WTC11 (cell line): ENCODE data around the gene NFIC. TPM values are rescaled to one million over a fixed set of nuclear protein-coding genes. Genes with fewer than 3 reads are reported as not detected.

ENCODE experiments used
- ATAC-seq: fragments of 200-7000 bp; cut with Tn5 transposase; 2 replicates; pipeline ENCODE4 v1.10.0; 2021; ENCODE audit warnings: mild to moderate bottlenecking, moderate library complexity
- CTCF ChIA-PET: fragments of 300-600 bp; sonication (Branson Sonifier 250); formaldehyde crosslinking; loops from one replicate; lab custom pipeline; 2021; ENCODE audit warnings: antibody characterized with exemption; lab: Charles Lee
- POLR2A ChIA-PET: fragments of 350-600 bp; sonication (Branson Sonifier 250); formaldehyde crosslinking; loops from one replicate; lab custom pipeline; 2021; ENCODE audit warnings: antibody characterized with exemption; lab: Charles Lee
- DNase-seq: peaks from one replicate; pipeline ENCODE4 v3.0.0; 2021; ENCODE audit warnings: low spot score
- H3K27ac Mint-ChIP-seq: 2 replicates; pipeline ENCODE4 v1.8.0; 2021; ENCODE audit warnings: mixed read lengths
- H3K27me3 Mint-ChIP-seq: 2 replicates; pipeline ENCODE4 v1.8.0; 2021; ENCODE audit warnings: low read depth, mild to moderate bottlenecking, moderate library complexity, mixed read lengths
- H3K36me3 Mint-ChIP-seq: 2 replicates; pipeline ENCODE4 v1.8.0; 2021; ENCODE audit warnings: mixed read lengths
- H3K4me1 Mint-ChIP-seq: 2 replicates; pipeline ENCODE4 v1.8.0; 2022; ENCODE audit warnings: mixed read lengths
- H3K4me3 Mint-ChIP-seq: 2 replicates; pipeline ENCODE4 v1.8.0; 2021; ENCODE audit warnings: mild to moderate bottlenecking, moderate library complexity, mixed read lengths
- H3K9me3 Mint-ChIP-seq: 2 replicates; pipeline ENCODE4 v1.8.0; 2021; ENCODE audit warnings: mixed read lengths
- FOXP1 ChIP-seq: sonication (generic); formaldehyde crosslinking; IDR thresholded peaks from 2 replicates; pipeline ENCODE4 v1.8.0; 2022; ENCODE audit warnings: missing genetic modification reagents, mild to moderate bottlenecking, moderate library complexity, borderline replicate concordance
- GTF2I ChIP-seq: fragments of 250-450 bp; sonication (Bioruptor Pico); conservative IDR thresholded peaks from 2 replicates; pipeline ENCODE4 v1.4.0; 2021; ENCODE audit warnings: mild to moderate bottlenecking
- JAZF1 ChIP-seq: fragments of 250-450 bp; sonication (Bioruptor Pico); IDR thresholded peaks from 2 replicates; pipeline ENCODE4 v1.9.0; 2021; ENCODE audit warnings: moderate library complexity, mild to moderate bottlenecking, inconsistent platforms
- KAT7 ChIP-seq: sonication (generic); formaldehyde crosslinking; IDR thresholded peaks from 2 replicates; pipeline ENCODE4 v1.8.1; 2023; ENCODE audit warnings: missing genetic modification reagents, mild to moderate bottlenecking, borderline replicate concordance
- NFYB ChIP-seq: sonication (generic); formaldehyde crosslinking; conservative IDR thresholded peaks from 2 replicates; pipeline ENCODE4 v1.8.0; 2022; ENCODE audit warnings: low read depth, missing genetic modification reagents
- ZNF425 ChIP-seq: fragments of 250-450 bp; sonication (Bioruptor Pico); conservative IDR thresholded peaks from 2 replicates; pipeline ENCODE4 v1.9.0; 2021; ENCODE audit warnings: mild to moderate bottlenecking
- total RNA-seq: library from RNA; stranded (reverse); gene quantifications from 3 replicates; pipeline ENCODE4 v1.2.3, GENCODE V29; 2021
- TF ChIP-seq, protein P1 (sequence below): fragments of 250-450 bp; sonication (Bioruptor Pico); IDR thresholded peaks from 2 replicates; pipeline ENCODE4 v1.9.0; 2021; ENCODE audit warnings: mild to moderate bottlenecking
- TF ChIP-seq, protein P2 (sequence below): sonication (generic); formaldehyde crosslinking; IDR thresholded peaks from 2 replicates; pipeline ENCODE4 v1.8.1; 2023; ENCODE audit warnings: mild to moderate bottlenecking, moderate library complexity, missing genetic modification reagents
- TF ChIP-seq, protein P3 (sequence below): sonication (generic); formaldehyde crosslinking; IDR thresholded peaks from 2 replicates; pipeline ENCODE4 v1.8.0; 2022; ENCODE audit warnings: missing genetic modification reagents

Gene NFIC
- total RNA-seq, 1 experiment from 2014 or later, result 3.5 TPM

- ChIA-PET CTCF (no interaction called here), POLR2A (no interaction called here)
- Mint-ChIP-seq H3K27me3 (peaks cover 9% of the 10 kb centered on the region), H3K4me1 (peaks cover 7% of the 10 kb centered on the region), H3K4me3 (no peak overlapping the region), H3K36me3 (no peaks in the 10 kb centered on the region), H3K27ac (no peak overlapping the region), H3K9me3 (peaks cover 4% of the 10 kb centered on the region; the same call in 1 of the 2 replicates)
- TF ChIP-seq, protein P1, sequence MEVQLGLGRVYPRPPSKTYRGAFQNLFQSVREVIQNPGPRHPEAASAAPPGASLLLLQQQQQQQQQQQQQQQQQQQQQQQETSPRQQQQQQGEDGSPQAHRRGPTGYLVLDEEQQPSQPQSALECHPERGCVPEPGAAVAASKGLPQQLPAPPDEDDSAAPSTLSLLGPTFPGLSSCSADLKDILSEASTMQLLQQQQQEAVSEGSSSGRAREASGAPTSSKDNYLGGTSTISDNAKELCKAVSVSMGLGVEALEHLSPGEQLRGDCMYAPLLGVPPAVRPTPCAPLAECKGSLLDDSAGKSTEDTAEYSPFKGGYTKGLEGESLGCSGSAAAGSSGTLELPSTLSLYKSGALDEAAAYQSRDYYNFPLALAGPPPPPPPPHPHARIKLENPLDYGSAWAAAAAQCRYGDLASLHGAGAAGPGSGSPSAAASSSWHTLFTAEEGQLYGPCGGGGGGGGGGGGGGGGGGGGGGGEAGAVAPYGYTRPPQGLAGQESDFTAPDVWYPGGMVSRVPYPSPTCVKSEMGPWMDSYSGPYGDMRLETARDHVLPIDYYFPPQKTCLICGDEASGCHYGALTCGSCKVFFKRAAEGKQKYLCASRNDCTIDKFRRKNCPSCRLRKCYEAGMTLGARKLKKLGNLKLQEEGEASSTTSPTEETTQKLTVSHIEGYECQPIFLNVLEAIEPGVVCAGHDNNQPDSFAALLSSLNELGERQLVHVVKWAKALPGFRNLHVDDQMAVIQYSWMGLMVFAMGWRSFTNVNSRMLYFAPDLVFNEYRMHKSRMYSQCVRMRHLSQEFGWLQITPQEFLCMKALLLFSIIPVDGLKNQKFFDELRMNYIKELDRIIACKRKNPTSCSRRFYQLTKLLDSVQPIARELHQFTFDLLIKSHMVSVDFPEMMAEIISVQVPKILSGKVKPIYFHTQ (CRISPR knock-in tag), result no peak
- peak; percentile 44; the same call in 1 of the 2 replicates for TF ChIP-seq GTF2I (CRISPR knock-in tag)
- DNase-seq (no peak), ATAC-seq (no peak)
Measured at GRCh38 chr19:3402631-3403443, 36.5 kb downstream of the NFIC start.

DNA sequence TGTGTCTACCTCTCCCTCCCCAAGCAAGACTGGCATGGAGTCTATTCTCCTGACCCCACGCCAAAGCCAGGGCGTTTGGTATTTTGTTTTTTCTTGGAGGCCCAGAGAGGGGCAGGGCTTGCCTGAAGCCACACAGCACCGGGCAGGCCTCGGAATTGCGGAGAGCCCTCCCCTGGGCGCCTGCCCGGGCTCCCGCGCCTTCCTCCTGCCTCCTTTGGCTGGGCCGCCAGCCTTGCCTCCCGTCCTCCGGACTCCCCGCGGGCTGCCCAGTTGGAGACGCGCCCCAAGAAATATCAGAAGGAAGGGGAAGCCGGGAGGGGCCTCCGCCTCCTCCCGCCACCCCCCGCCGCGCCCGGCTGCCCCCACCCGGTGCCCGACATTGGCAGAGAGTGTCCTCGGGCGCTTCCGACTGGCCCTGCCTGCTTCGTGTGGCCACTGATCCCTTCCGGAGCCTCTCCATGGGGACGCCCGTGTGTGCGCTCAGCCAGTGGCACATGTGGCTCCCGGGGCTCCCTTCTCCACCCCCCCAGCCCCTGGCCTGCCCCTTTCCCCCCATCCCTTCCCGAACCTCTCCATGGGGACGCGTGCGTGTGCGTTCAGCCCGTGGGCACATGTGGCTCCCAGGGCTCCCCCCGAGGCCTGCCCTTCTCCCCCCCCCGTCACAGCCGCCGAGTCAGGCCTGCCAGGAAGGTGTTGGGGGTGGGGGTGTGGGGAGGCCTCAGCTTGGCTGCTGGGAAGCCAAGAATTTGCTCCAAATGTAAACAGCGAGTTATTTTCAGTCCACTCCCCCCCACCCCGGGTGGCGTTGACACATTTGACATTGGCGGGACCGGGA lies 37.3 kb downstream of the NFIC start:
- H3K27ac Mint-ChIP-seq, result no peak overlapping the region
- H3K4me1 Mint-ChIP-seq, result peaks cover 7% of the 10 kb centered on the region
- ChIA-PET POLR2A (no interaction called here), CTCF (no interaction called here)
- peaks cover 8% of the 10 kb centered on the region for H3K27me3 Mint-ChIP-seq
- TF ChIP-seq KAT7 (no peak), FOXP1 (CRISPR knock-in tag) (no peak), JAZF1 (CRISPR knock-in tag) (no peak), NFYB (CRISPR knock-in tag) (no peak), ZNF425 (CRISPR knock-in tag) (no peak)
- peaks cover 4% of the 10 kb centered on the region; the same call in 1 of the 2 replicates for H3K9me3 Mint-ChIP-seq
- no peak overlapping the region for H3K4me3 Mint-ChIP-seq
- DNase-seq (no peak), ATAC-seq (no peak)
- H3K36me3 Mint-ChIP-seq, result no peaks in the 10 kb centered on the region

DNA sequence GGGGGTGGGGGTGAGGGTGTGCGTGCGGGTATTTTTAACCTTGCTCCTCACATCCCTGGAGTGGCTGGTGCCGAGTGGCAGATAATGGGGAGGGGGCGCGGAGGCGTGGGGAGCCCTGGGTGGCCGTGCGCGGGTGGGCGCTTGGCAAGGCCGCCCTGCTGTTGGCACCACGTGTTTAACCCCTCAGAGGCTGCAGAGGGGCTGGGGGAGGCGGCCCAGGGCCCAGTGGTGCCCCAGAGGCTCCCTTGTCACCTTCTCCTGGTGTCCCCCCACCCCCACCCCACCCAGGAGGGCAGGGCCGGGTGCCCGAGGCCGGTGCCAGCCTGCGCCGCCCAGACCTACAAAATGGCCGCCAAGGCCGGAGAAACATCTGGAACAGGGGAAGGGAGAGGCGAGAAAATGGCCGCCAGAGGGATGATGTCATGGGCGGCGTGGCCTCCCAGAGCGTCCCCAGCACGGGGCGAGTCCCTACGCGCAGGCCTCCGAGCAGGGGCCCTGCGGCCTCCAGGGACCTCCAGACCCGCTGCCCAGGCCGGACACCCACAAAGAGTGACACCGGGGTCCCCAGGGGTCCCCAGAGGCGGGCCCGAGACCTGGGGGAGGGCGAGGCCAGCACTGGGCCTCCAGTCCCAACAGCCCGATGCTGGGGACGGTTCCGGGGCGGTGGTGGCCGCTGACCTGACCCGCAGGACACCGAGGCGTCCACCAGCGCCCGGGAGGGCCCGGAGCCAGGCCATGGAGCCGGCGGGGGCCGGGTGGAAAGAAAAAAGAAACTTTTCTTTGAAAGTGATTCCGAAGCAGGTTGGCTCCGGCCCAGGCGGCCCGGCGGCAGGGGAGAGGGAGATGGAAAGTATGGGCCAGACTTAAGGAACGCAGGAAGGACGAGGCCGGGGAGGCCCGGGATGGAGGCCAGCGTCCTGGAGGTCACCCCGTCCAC lies 38.2 kb downstream of the NFIC start:
- H3K36me3 Mint-ChIP-seq, result no peaks in the 10 kb centered on the region
- ATAC-seq (peak; percentile 36; the same call in 1 of the 2 replicates), DNase-seq (no peak)
- ChIA-PET CTCF (no interaction called here), POLR2A (no interaction called here)
- H3K4me1 Mint-ChIP-seq, result peaks cover 7% of the 10 kb centered on the region
- peaks cover 3% of the 10 kb centered on the region for H3K27me3 Mint-ChIP-seq
- peaks cover 4% of the 10 kb centered on the region; the same call in 1 of the 2 replicates for H3K9me3 Mint-ChIP-seq
- TF ChIP-seq, protein P2, sequence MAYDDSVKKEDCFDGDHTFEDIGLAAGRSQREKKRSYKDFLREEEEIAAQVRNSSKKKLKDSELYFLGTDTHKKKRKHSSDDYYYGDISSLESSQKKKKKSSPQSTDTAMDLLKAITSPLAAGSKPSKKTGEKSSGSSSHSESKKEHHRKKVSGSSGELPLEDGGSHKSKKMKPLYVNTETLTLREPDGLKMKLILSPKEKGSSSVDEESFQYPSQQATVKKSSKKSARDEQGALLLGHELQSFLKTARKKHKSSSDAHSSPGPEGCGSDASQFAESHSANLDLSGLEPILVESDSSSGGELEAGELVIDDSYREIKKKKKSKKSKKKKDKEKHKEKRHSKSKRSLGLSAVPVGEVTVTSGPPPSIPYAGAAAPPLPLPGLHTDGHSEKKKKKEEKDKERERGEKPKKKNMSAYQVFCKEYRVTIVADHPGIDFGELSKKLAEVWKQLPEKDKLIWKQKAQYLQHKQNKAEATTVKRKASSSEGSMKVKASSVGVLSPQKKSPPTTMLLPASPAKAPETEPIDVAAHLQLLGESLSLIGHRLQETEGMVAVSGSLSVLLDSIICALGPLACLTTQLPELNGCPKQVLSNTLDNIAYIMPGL (CRISPR knock-in tag), result no peak
- TF ChIP-seq, protein P3, sequence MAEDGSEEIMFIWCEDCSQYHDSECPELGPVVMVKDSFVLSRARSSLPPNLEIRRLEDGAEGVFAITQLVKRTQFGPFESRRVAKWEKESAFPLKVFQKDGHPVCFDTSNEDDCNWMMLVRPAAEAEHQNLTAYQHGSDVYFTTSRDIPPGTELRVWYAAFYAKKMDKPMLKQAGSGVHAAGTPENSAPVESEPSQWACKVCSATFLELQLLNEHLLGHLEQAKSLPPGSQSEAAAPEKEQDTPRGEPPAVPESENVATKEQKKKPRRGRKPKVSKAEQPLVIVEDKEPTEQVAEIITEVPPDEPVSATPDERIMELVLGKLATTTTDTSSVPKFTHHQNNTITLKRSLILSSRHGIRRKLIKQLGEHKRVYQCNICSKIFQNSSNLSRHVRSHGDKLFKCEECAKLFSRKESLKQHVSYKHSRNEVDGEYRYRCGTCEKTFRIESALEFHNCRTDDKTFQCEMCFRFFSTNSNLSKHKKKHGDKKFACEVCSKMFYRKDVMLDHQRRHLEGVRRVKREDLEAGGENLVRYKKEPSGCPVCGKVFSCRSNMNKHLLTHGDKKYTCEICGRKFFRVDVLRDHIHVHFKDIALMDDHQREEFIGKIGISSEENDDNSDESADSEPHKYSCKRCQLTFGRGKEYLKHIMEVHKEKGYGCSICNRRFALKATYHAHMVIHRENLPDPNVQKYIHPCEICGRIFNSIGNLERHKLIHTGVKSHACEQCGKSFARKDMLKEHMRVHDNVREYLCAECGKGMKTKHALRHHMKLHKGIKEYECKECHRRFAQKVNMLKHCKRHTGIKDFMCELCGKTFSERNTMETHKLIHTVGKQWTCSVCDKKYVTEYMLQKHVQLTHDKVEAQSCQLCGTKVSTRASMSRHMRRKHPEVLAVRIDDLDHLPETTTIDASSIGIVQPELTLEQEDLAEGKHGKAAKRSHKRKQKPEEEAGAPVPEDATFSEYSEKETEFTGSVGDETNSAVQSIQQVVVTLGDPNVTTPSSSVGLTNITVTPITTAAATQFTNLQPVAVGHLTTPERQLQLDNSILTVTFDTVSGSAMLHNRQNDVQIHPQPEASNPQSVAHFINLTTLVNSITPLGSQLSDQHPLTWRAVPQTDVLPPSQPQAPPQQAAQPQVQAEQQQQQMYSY (CRISPR knock-in tag), result peak; percentile 86
- H3K4me3 Mint-ChIP-seq, result no peak overlapping the region
- no peak overlapping the region for H3K27ac Mint-ChIP-seq
